Mesenteric fat pad (tissue), 1 donor: Measurements from ENCODE around the gene RPL10. TPM values are rescaled to one million over a fixed set of nuclear protein-coding genes. Genes with fewer than 3 reads are reported as not detected.
"Not testable (repeated sequence)": the region's sequence is repeated elsewhere in the genome, so short reads cannot be mapped to it uniquely, and the experiment has no call there.

Experiments used
- DNase-seq: peaks from one replicate; pipeline ENCODE4 v3.0.0-alpha.2; 2020; ENCODE audit warnings: low spot score
- total RNA-seq: library from RNA; stranded (reverse); fragmentation: NEBNext Ultra II Directional; extraction: Animal tissue kit (Norgen Biotek cat#: 25700); gene quantifications from one replicate; pipeline ENCODE4 v1.2.1, GENCODE V29; 2021
- donor health status: DM: yes; HTN: yes; CAD: no.

Gene RPL10
- total RNA-seq, 1 donor from 2014 or later: 2,424 TPM

DNA sequence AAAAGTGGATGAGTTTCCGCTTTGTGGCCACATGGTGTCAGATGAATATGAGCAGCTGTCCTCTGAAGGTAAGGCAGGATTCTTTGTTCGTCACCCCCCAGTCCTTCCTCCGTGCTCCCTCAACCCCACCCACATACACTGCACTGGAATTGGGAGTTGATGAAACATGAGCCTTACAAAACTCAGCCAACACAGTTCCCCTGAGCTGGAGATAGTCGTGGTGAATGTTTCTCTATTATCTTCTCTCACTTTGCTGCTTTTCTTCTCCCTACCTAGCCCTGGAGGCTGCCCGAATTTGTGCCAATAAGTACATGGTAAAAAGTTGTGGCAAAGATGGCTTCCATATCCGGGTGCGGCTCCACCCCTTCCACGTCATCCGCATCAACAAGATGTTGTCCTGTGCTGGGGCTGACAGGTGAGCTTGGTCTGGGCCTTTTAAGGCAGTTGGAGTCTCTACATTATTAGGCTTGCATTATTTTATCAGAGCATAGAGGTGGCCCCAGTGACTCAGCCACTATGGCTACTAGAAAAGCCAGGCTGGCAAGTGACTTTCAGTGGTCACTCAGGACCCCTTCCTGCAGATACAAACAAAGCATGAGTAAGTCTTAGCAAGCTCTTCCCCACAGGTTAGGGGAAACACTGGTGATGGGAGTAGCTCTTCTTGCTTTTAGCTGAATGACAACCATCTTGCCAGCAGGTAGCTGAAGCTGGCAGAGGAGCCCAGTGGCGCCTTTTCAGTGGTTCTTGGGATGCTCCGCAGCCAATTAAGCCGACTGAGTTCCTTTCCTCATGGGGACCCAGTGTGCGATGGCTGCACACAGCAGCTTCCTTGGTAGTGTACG is 1.6 kb downstream of the RPL10 start:
- no peak for DNase-seq

GRCh38 chrX:154400369-154400817 is 2.2 kb downstream of the RPL10 start:
- not testable (repeated sequence) for DNase-seq

GRCh38 chrX:154401045-154401799 is 3.0 kb downstream of the RPL10 start:
- DNase-seq: no peak

GRCh38 chrX:154401918-154402621 is 3.9 kb downstream of the RPL10 start:
- DNase-seq: no peak

GRCh38 chrX:154402622-154403127 is 4.5 kb downstream of the RPL10 start:
- no peak for DNase-seq

GRCh38 chrX:154403192-154403591 is 5.0 kb downstream of the RPL10 start:
- no peak for DNase-seq

GRCh38 chrX:154403858-154404257 is 5.7 kb downstream of the RPL10 start:
- no peak for DNase-seq

GRCh38 chrX:154404625-154405192 is 6.5 kb downstream of the RPL10 start:
- DNase-seq: no peak

- DNase-seq: no peak
Observed at GRCh38 chrX:154408659-154409221, 10.6 kb downstream of the RPL10 start.

- peak; percentile 94 for DNase-seq
Observed at GRCh38 chrX:154409222-154409871, 11.2 kb downstream of the RPL10 start, which contains the start of gene DNASE1L1. Gene DNASE1L1, minus strand, starts transcription at chrX:154409254. Its CDS starts 3,686 bp downstream, at chrX:154405568.

DNA sequence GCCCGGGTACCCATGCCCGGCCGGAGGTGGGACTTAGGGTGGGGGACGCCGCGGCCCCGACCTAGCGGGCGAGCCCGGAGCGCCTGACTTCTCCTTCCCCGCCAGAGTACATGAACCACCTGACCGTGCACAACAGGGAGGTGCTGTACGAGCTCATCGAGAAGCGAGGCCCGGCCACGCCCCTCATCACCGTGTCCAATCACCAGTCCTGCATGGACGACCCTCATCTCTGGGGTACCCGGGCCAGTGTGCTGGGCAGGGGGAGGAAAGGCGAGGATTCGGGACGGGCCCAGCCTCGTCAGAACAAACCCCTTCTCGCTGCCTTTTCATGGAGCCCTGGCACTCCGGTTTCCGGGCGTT is 13.8 kb downstream of the RPL10 start:
- DNase-seq: no peak

DNA sequence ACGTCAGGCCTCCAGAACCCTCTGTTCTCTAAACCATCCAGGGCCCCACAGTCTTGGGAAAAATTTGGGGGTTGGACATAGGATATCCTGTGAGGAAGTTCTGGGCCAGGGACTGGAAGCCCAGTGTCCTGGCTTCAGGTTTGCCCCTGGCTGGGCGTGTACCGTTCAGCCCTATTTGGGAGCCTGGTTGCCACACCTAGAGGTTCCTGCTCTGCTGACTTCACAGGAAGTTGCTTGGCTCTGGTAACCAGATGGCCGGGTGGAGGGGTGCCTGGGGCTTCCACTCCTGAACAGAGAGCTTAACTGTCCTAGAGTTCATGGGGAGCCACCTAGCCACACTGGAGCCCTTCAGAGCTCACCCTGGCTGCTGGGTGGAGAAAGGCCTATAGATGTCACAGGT is 14.3 kb downstream of the RPL10 start:
- no peak for DNase-seq

DNA sequence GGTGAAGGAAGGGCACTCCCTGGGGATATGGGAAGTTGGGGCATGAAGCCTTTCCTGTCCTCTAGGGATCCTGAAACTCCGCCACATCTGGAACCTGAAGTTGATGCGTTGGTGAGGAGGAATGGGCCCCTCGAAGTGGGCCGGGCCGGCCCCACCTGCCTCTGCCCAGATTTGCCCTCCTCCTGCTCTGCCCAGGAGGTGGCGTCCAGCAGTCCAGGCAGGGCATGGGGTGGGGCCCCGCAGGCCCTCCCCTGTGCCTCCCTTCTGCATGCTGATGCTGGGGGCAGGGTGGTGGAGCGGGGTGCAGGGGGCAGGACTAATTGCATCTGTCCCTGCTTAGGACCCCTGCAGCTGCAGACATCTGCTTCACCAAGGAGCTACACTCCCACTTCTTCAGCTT is 15.0 kb downstream of the RPL10 start:
- no peak for DNase-seq

DNA sequence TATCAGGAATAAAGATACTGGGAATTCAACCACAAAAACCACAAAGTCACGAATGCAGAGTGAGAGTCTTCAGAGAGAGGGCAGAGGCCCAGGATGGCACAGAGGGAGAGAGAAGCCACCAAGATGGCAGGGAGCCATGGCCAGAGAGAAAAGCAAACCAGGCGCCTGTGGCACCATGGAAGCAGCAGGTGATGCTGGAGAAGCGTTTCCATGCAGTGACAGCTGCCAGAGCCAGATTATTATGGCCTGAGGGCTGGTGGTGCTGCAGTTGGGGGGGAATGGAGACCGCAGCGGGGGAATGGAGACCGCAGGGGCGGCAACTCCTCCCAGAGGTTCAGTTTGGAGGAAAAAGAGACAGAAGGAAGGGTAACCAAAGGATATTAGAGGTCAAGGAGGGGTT is 19.0 kb downstream of the RPL10 start:
- no peak for DNase-seq

- DNase-seq: no peak
Observed at GRCh38 chrX:154419189-154419588, 21.0 kb downstream of the RPL10 start.

GRCh38 chrX:154419688-154420401 is 21.7 kb downstream of the RPL10 start:
- no peak for DNase-seq

GRCh38 chrX:154420402-154420756 is 22.2 kb downstream of the RPL10 start:
- DNase-seq: no peak

GRCh38 chrX:154426916-154427770 is 29.0 kb downstream of the RPL10 start:
- no peak for DNase-seq
